Brain microvascular endothelial cell (primary cell): ENCODE measurements around the gene SFXN1.

Experiments
- DNase-seq: peaks from one replicate; pipeline ENCODE4 v3.0.0-alpha.2; 2020
- H3K27ac ChIP-seq: fragments of 250-450 bp; sonication (Bioruptor Pico); 2 replicates; pipeline ENCODE4 v1.5.1; 2020; ENCODE audit warnings: mild to moderate bottlenecking, moderate library complexity
- H3K27me3 ChIP-seq: fragments of 250-450 bp; sonication (Bioruptor Pico); replicated peaks from 2 replicates; pipeline ENCODE4 v1.5.1; 2020; ENCODE audit warnings: mild to moderate bottlenecking
- H3K36me3 ChIP-seq: fragments of 250-450 bp; sonication (Bioruptor Pico); replicated peaks from 2 replicates; pipeline ENCODE4 v1.5.1; 2020; ENCODE audit warnings: mild to moderate bottlenecking
- H3K4me3 ChIP-seq: 2 replicates; pipeline ENCODE4 v1.5.1; 2011; ENCODE audit warnings: low read depth, mild to moderate bottlenecking, control low read depth, low read length, moderate library complexity
- in situ Hi-C: cut with HindIII; loops from 2 replicates; pipeline ENCODE4 v1.10.0; 2017; ENCODE audit warnings: low sequenced_read_pairs, low pct_ligation_motif_present
- TF ChIP-seq, protein P1 (sequence below): IDR thresholded peaks from 2 replicates; pipeline ENCODE4 v1.5.1; 2011; ENCODE audit warnings: low read depth, mild to moderate bottlenecking, moderate library complexity, low read length, control low read depth, inconsistent platforms; ENCODE audit errors: missing control alignments

The SFXN1 gene

DNA sequence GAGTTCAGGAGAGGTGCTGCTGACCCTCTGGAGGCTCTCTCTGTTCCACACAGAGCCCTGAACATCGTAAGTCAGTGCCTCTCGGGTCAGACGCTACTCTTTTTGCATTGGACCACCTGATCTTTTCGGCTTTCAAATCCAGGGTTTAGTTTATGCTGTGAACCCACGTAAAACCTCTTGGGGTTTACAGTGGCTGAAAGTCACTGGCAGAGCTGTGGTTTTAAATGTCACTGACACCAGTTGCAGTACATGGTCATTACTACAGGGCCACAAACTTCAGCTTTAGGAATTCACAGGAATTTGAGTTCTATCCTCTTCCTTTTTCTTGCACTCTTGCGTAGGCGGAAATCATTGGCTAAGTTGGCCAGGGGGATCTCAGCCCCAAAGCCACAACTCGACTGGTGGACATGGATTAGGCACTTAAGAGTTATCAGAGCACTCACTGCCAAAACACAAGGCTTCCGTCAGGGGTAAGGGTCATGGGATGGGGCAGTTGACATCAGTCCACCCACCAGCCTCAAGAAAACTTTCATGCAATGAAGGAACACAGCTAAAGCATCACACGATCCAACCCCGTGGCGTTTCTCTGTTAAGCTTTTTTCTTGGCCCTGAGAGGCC, 76.9 kb downstream of the SFXN1 start:
- no peak overlapping the region for H3K4me3 ChIP-seq
- TF ChIP-seq, protein P1, sequence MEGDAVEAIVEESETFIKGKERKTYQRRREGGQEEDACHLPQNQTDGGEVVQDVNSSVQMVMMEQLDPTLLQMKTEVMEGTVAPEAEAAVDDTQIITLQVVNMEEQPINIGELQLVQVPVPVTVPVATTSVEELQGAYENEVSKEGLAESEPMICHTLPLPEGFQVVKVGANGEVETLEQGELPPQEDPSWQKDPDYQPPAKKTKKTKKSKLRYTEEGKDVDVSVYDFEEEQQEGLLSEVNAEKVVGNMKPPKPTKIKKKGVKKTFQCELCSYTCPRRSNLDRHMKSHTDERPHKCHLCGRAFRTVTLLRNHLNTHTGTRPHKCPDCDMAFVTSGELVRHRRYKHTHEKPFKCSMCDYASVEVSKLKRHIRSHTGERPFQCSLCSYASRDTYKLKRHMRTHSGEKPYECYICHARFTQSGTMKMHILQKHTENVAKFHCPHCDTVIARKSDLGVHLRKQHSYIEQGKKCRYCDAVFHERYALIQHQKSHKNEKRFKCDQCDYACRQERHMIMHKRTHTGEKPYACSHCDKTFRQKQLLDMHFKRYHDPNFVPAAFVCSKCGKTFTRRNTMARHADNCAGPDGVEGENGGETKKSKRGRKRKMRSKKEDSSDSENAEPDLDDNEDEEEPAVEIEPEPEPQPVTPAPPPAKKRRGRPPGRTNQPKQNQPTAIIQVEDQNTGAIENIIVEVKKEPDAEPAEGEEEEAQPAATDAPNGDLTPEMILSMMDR: no peak
- no peaks in the 10 kb centered on the region for H3K27me3 ChIP-seq
- DNase-seq: no peak
- in situ Hi-C loops: no loop called here
- H3K36me3 ChIP-seq: no peaks in the 10 kb centered on the region
- H3K27ac ChIP-seq: no peak overlapping the region

DNA sequence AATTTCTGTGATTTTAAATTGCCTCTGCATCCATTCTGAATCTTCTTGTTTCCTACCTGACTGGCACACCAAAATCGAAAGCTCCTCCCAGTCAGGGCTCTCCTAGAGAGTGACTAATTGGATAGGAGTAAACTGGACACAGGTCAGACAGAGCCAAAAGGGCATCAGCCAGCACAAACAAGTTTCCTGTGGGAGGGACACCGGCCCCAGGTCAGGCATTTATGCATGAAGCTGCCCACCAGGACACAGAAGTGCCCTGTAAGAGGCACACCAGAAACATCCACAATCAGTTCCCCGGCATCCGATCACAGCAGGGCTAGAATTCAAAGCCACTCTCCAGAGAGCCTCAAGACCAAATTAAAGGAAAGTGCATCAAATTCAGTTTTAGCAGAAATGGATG, 78.4 kb downstream of the SFXN1 start:
- DNase-seq: no peak
- Histone ChIP-seq H3K36me3 (no peaks in the 10 kb centered on the region), H3K4me3 (no peak overlapping the region), H3K27ac (no peak overlapping the region), H3K27me3 (no peaks in the 10 kb centered on the region)
- TF ChIP-seq, protein P1: no peak
- in situ Hi-C loops: no loop called here

DNA sequence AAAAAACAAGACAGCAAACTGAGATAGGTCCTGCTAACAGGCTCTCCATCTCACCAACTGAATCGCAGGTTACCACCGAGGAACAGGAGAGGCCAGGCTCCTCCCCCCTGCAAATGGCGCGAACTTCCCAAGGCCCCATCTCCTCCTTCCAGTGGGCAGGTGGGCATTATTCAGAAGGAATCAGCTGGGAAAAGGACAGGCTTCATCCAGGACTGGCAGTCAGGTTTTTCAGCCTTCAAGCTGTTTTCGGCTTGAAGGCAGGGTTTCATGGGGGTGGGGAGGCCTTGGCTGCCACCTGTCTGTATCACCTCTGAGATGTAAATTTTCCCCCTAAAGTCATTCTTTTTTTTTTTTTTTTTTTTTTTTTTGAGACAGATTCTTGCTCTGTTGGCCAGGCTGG, 79.4 kb downstream of the SFXN1 start:
- Histone ChIP-seq H3K36me3 (no peaks in the 10 kb centered on the region), H3K4me3 (no peak overlapping the region), H3K27ac (no peak overlapping the region), H3K27me3 (no peaks in the 10 kb centered on the region)
- no peak for DNase-seq
- TF ChIP-seq, protein P1: no peak
- in situ Hi-C loops: no loop called here

DNA sequence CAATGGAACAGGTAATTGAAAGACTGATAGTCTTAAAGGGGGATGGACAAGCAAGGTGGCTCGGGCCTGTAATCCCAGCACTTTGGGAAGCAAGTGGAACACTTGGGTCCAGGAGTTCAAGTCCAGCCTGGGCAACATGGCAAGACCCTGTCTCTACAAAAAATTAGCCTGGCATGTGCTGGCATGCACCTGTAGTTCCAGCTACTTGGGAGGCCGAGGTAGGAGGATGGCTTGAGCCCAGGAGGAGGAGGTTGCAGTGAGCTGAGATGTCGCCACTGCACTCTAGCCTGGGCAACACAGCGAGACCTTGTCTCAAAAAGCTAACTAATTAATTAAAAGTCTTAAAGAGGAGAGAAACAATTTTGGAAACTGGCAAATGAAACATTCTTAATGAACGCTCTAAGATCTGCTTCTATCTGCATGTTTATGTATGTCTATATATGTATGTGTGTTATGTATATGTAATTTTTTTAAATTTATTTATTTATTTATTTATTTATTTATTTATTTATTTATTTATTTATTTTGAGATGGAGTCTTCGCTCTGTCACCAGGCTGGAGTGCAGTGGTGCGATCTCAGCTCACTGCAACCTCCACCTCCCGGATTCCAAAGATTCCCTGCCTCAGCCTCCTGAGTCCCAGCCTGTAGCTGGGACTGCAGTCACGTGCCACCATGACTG, 80.6 kb downstream of the SFXN1 start:
- DNase-seq: no peak
- TF ChIP-seq, protein P1: no peak
- Histone ChIP-seq H3K4me3 (no peak overlapping the region), H3K27me3 (no peaks in the 10 kb centered on the region), H3K36me3 (no peaks in the 10 kb centered on the region), H3K27ac (no peak overlapping the region)
- in situ Hi-C loops: no loop called here

DNA sequence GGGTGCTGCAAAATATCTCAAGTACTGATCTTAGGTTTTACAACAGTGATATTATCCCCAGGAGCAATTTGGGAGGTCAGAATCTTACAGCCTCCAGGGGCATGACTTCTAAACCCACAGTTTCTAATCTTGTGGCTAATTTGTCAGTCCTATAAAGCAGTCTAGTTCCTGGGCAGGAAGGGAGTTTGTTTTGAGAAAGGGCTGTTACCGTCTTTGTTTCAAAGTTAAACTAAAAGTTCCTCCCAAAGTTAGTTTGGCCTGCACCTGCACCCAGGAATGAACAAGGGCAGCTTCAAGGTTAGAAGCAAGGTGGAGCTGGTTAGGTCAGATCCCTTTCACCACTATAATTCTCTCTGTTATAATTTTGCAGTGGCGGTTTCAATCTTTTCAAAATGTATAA, 81.7 kb downstream of the SFXN1 start:
- Histone ChIP-seq H3K4me3 (no peak overlapping the region), H3K36me3 (no peaks in the 10 kb centered on the region), H3K27ac (no peak overlapping the region), H3K27me3 (no peaks in the 10 kb centered on the region)
- TF ChIP-seq, protein P1: no peak
- DNase-seq: no peak
- in situ Hi-C loops: no loop called here
